Mesendoderm (in vitro differentiated cells): ENCODE measurements around the gene NUDT3. TPM values are rescaled to one million over a fixed set of nuclear protein-coding genes. Genes with fewer than 3 reads are reported as not detected.

Experiments used
- DNase-seq: peaks from one replicate; pipeline ENCODE4 v3.0.0; 2013
- H2AK5ac ChIP-seq: 2 replicates; pipeline ENCODE4 v1.6.1; 2013; ENCODE audit warnings: low read length, inconsistent platforms
- H2BK120ac ChIP-seq: 2 replicates; pipeline ENCODE4 v1.6.1; 2013; ENCODE audit warnings: low read depth, mild to moderate bottlenecking, low read length, moderate library complexity, mixed read lengths
- H2BK15ac ChIP-seq: replicated peaks from 2 replicates; pipeline ENCODE4 v1.6.1; 2013; ENCODE audit warnings: low read depth, mild to moderate bottlenecking, moderate library complexity
- H2BK5ac ChIP-seq: 2 replicates; pipeline ENCODE4 v1.6.1; 2013; ENCODE audit warnings: low read length, inconsistent platforms
- H3K18ac ChIP-seq: 2 replicates; pipeline ENCODE4 v1.6.1; 2013; ENCODE audit warnings: mild to moderate bottlenecking, low read length, mixed read lengths
- H3K23ac ChIP-seq: one replicate; pipeline ENCODE4 v1.6.1; 2013; ENCODE audit warnings: low read length
- H3K27ac ChIP-seq: 2 replicates; pipeline ENCODE4 v1.5.1; 2013; ENCODE audit warnings: low read depth, mild to moderate bottlenecking, inconsistent platforms, low read length, moderate library complexity
- H3K27me3 ChIP-seq: 2 replicates; pipeline ENCODE4 v1.6.1; 2013; ENCODE audit warnings: low read length, control low read depth, mild to moderate bottlenecking, inconsistent platforms; ENCODE audit not compliant: insufficient read depth, poor library complexity
- H3K36me3 ChIP-seq: 2 replicates; pipeline ENCODE4 v1.6.1; 2013; ENCODE audit warnings: low read length, inconsistent platforms; ENCODE audit not compliant: control insufficient read depth, insufficient read depth
- H3K4ac ChIP-seq: one replicate; pipeline ENCODE4 v1.6.1; 2013; ENCODE audit warnings: low read depth, mild to moderate bottlenecking, low read length, moderate library complexity
- H3K4me1 ChIP-seq: 2 replicates; pipeline ENCODE4 v1.6.1; 2013; ENCODE audit warnings: low read depth, low read length, inconsistent platforms; ENCODE audit not compliant: control insufficient read depth
- H3K4me2 ChIP-seq: 2 replicates; pipeline ENCODE4 v1.6.1; 2013; ENCODE audit warnings: low read length
- H3K4me3 ChIP-seq: 2 replicates; pipeline ENCODE4 v1.5.1; 2013; ENCODE audit warnings: mild to moderate bottlenecking, low read length
- H3K56ac ChIP-seq: one replicate; pipeline ENCODE4 v1.6.1; 2013; ENCODE audit warnings: low read length
- H3K79me1 ChIP-seq: 2 replicates; pipeline ENCODE4 v1.6.1; 2013; ENCODE audit warnings: low read length, inconsistent platforms
- H3K79me2 ChIP-seq: 2 replicates; pipeline ENCODE4 v1.6.1; 2013; ENCODE audit warnings: mild to moderate bottlenecking, low read length; ENCODE audit not compliant: control insufficient read depth, insufficient read depth
- H3K9ac ChIP-seq: 2 replicates; pipeline ENCODE4 v1.6.1; 2013; ENCODE audit warnings: low read length, inconsistent platforms
- H4K5ac ChIP-seq: one replicate; pipeline ENCODE4 v1.6.1; 2013; ENCODE audit warnings: low read length
- H4K8ac ChIP-seq: one replicate; pipeline ENCODE4 v1.6.1; 2013; ENCODE audit warnings: low read depth, mild to moderate bottlenecking, control low read depth, low read length, moderate library complexity
- WGBS: extraction: QIAGEN DNeasy Blood & Tissue Kit; methylation state at CpG from one replicate; pipeline ENCODE4 v1.1.7; 2013; ENCODE audit warnings: low lambda C conversion rate, missing lambda C conversion rate; ENCODE audit not compliant: insufficient coverage; ENCODE audit errors: extremely low coverage; 5-methylcytosine and 5-hydroxymethylcytosine counted together
- polyA plus RNA-seq, 2 experiments: library from polyadenylated mRNA; stranded (reverse); fragments of 200-250 nt; gene quantifications; one replicate each; pipeline ENCODE4 v1.2.3, GENCODE V29; 2013

Gene NUDT3
- 18.4 TPM for polyA plus RNA-seq (2013, experiment 1 of 2)
- polyA plus RNA-seq (2013, experiment 2 of 2): 17.8 TPM

DNA sequence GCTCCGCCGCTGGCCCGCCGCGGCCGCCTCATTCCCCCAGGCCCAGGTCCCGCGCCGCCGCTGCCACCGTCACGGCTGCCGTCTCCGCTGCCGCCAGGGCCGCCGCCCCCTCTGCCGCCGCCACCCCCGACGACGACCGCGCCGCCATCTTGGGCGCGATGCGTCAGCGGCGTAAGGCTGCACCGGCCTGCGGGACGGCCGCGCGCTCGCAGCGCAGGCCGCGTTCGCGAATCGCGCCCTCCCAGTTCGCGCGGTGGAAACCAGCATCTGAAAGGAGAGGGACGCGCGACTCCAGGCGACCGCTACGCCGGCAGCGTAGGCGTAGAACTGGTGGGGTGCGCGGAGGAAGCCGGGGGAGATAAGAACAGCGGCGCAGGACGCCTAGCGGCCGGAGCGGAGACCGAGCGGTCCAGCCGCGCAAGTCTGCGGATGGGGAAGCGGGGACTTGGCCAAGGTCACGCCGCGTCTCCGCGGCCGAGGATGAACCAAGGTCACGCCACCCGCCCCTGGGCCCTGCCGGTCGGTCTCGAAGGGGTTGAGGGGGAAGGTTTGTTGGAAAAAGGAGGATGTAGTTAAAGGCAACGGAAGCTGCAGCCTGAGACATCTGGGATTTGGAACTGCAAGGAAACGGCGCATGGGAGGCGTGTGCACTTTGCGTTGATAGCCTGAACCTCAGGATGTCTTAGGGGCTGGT lies at the start of gene NUDT3:
Gene NUDT3 (minus strand): TSS at position 173 of the 694 bp plus-strand sequence. CDS start 307 bp downstream, outside the sequence.
- Histone ChIP-seq H2BK120ac (peak within 1 kb of the TSS; percentile 6), H3K4ac (peak within 1 kb of the TSS; percentile 82), H3K9ac (peak within 1 kb of the TSS; percentile 94), H2AK5ac (no peak within 1 kb of the TSS), H3K27ac (peak within 1 kb of the TSS; percentile 94), H3K18ac (peak within 1 kb of the TSS; percentile 65), H3K27me3 (no peaks in the 10 kb centered on the region), H2BK15ac (no peak within 1 kb of the TSS), H3K4me2 (peak within 1 kb of the TSS; percentile 97), H3K4me1 (no peaks in the 10 kb centered on the region), H3K79me1 (peaks cover 5% of the 10 kb centered on the region), H3K56ac (peak within 1 kb of the TSS; percentile 99), H3K23ac (no peak within 1 kb of the TSS), H4K8ac (no peak within 1 kb of the TSS), H3K79me2 (peaks cover 35% of the 10 kb centered on the region), H3K36me3 (no peaks in the 10 kb centered on the region), H3K4me3 (peak within 1 kb of the TSS; percentile 93), H2BK5ac (peak within 1 kb of the TSS; percentile 92), H4K5ac (no peak within 1 kb of the TSS)
- peak; percentile 95 for DNase-seq
- WGBS: no CpG with 5 or more reads among the region's 87 CpGs

DNA sequence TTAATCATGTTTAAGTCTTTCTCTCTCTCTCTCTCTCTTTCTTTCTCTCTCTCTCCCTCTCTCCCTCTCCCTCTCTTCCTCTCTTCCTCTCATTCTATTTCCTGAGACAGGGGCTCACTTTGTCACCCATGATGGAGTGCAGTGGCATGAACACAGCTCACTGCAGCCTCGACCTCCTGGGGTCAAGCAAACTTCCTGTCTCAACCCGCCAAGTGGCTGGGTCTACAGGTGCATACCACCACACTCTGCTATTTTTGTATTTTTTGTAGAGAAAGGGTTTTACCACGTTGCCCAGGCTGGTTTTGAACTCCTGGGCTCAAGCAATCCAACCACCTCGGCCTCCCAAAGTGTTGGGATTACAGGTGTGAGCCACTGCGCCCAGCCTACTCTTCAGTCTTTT lies 49.1 kb upstream of the NUDT3 start:
- Histone ChIP-seq H3K23ac (no peak overlapping the region), H3K18ac (no peak overlapping the region), H2BK120ac (no peak overlapping the region), H2BK5ac (no peak overlapping the region), H3K4me2 (no peak overlapping the region), H3K79me1 (no peaks in the 10 kb centered on the region), H4K8ac (no peak overlapping the region), H3K9ac (no peak overlapping the region), H3K56ac (no peak overlapping the region), H3K4me1 (no peaks in the 10 kb centered on the region), H2AK5ac (no peak overlapping the region), H3K27ac (no peak overlapping the region), H4K5ac (no peak overlapping the region), H3K4ac (no peak overlapping the region), H3K36me3 (no peaks in the 10 kb centered on the region), H2BK15ac (no peak overlapping the region), H3K4me3 (no peak overlapping the region), H3K27me3 (no peaks in the 10 kb centered on the region), H3K79me2 (no peaks in the 10 kb centered on the region)
- no peak for DNase-seq
- no CpG with 5 or more reads among the region's 5 CpGs for WGBS

DNA sequence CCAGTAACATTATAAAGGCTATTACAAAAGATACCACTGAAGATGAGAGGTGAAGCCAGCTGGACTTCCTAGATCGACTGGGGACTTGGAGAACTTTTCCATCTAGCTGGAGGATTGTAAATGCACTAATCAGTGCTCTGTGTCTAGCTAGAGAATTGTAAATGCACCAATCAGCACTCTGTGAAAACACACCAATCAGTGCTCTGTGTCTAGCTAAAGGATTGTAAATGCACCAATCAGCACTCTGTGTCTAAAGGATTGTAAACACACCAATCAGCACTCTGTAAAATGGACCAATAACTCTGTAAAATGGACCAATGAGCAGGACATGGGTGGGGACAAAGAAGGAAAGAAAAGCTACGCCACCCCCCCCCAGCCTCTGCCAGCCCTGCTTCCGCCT lies 47.0 kb upstream of the NUDT3 start:
- WGBS: no CpG with 5 or more reads among the region's 3 CpGs
- no peaks in the 10 kb centered on the region for H3K36me3 ChIP-seq
- no peak overlapping the region for H2BK120ac ChIP-seq

DNA sequence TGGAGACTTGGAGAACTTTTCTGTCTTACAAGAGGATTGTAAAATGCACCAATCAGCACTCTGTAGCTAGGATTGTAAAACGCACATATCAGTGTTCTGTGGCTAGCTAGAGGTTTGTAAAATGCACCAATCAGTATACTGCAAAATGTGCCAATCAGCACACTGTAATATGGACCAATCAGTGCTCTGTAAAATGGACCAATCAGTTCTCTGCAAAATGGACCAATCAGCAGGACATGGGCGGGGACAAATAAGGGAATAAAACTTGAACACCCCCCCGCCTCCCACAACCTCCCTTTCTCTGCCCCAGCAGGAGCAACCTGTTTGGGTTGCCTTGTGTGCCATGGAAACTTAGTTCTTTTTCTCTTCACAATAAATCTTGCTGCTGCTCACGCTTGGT lies 46.2 kb upstream of the NUDT3 start:
- no peaks in the 10 kb centered on the region for H3K27me3 ChIP-seq
- H3K56ac ChIP-seq: no peak overlapping the region
- no peak overlapping the region for H3K4me3 ChIP-seq
- no CpG with 5 or more reads among the region's 4 CpGs for WGBS
- no peak overlapping the region for H4K5ac ChIP-seq
- H2BK120ac ChIP-seq: no peak overlapping the region
- no peak overlapping the region for H2AK5ac ChIP-seq
- no peaks in the 10 kb centered on the region for H3K36me3 ChIP-seq
- H3K4me1 ChIP-seq: no peaks in the 10 kb centered on the region
- no peak overlapping the region for H3K9ac ChIP-seq
- no peak overlapping the region for H3K4me2 ChIP-seq
- H3K4ac ChIP-seq: no peak overlapping the region
- DNase-seq: no peak
- H3K23ac ChIP-seq: no peak overlapping the region
- H4K8ac ChIP-seq: no peak overlapping the region
- H3K27ac ChIP-seq: no peak overlapping the region
- H3K79me2 ChIP-seq: no peaks in the 10 kb centered on the region
- H2BK5ac ChIP-seq: no peak overlapping the region
- H2BK15ac ChIP-seq: no peak overlapping the region
- H3K18ac ChIP-seq: no peak overlapping the region
- no peaks in the 10 kb centered on the region for H3K79me1 ChIP-seq

More for the DNA sequence above, 47.0 kb upstream of the NUDT3 start:
- H2AK5ac ChIP-seq: no peak overlapping the region
- H3K27ac ChIP-seq: no peak overlapping the region
- no peak overlapping the region for H3K23ac ChIP-seq
- DNase-seq: no peak
- no peak overlapping the region for H4K8ac ChIP-seq
- no peaks in the 10 kb centered on the region for H3K79me1 ChIP-seq
- H2BK5ac ChIP-seq: no peak overlapping the region
- no peak overlapping the region for H4K5ac ChIP-seq
- no peak overlapping the region for H3K4me2 ChIP-seq
- H2BK15ac ChIP-seq: no peak overlapping the region
- H3K27me3 ChIP-seq: no peaks in the 10 kb centered on the region
- H3K18ac ChIP-seq: no peak overlapping the region
- H3K9ac ChIP-seq: no peak overlapping the region
- no peaks in the 10 kb centered on the region for H3K4me1 ChIP-seq
- no peak overlapping the region for H3K56ac ChIP-seq
- no peak overlapping the region for H3K4me3 ChIP-seq
- H3K79me2 ChIP-seq: no peaks in the 10 kb centered on the region
- no peak overlapping the region for H3K4ac ChIP-seq

DNA sequence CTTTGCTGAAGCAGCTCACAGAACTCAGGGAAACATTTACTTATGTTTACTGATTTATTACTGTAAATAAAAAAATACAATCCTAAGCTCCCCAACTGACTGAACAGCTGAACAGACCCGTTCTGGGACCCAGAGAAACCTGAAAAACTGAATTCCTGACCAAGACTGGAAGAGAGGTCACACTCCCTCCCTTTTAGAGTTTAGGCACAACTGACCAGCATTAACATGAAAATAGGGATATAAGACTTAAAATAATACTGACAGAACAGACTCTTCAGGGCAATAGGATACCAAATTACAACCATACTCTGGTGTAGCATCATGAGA lies 45.1 kb upstream of the NUDT3 start:
- Histone ChIP-seq H2AK5ac (no peak overlapping the region), H3K36me3 (no peaks in the 10 kb centered on the region), H3K27me3 (no peaks in the 10 kb centered on the region), H3K23ac (no peak overlapping the region), H3K4me2 (no peak overlapping the region), H2BK5ac (no peak overlapping the region), H3K56ac (no peak overlapping the region), H4K5ac (no peak overlapping the region), H4K8ac (no peak overlapping the region), H2BK15ac (no peak overlapping the region), H3K4me1 (no peaks in the 10 kb centered on the region), H3K18ac (no peak overlapping the region), H3K4me3 (no peak overlapping the region), H3K9ac (no peak overlapping the region), H3K79me1 (no peaks in the 10 kb centered on the region), H3K27ac (no peak overlapping the region), H3K4ac (no peak overlapping the region), H3K79me2 (no peaks in the 10 kb centered on the region), H2BK120ac (no peak overlapping the region)
- no CpG with 5 or more reads among the region's 1 CpG for WGBS
- no peak for DNase-seq
